ENCODE results near the gene KIF20B. TPM values are rescaled to one million over a fixed set of nuclear protein-coding genes. Genes with fewer than 3 reads are reported as not detected.

Gene KIF20B
- total RNA-seq, 1 donor from 2014 or later = 6.7 TPM

GRCh38 chr10:89702121-89702480 is 711 bp downstream of the KIF20B start:
- no peaks in the 10 kb centered on the region for H3K9me3 ChIP-seq
- peak overlapping the region; percentile 88 for H3K27ac ChIP-seq
- DNase-seq (no peak), ATAC-seq (no peak)
- H3K4me1 ChIP-seq = peaks cover 6% of the 10 kb centered on the region
- H3K4me3 ChIP-seq = peak overlapping the region; percentile 74
- no peaks in the 10 kb centered on the region for H3K36me3 ChIP-seq
- intact Hi-C loops (cut with DNase I) = no loop called here
- no peak for TF ChIP-seq CTCF (IDR thresholded peaks at IDR 0.05)
- no peaks in the 10 kb centered on the region for H3K27me3 ChIP-seq (ENCODE audit: low read depth)

GRCh38 chr10:89705466-89705865 is 4.1 kb downstream of the KIF20B start:
- no peak for TF ChIP-seq CTCF (IDR thresholded peaks at IDR 0.05)
- no peak for ATAC-seq
- H3K4me1 ChIP-seq = peaks cover 6% of the 10 kb centered on the region
- intact Hi-C loops (cut with DNase I) = no loop called here
- no peaks in the 10 kb centered on the region for H3K9me3 ChIP-seq
- H3K36me3 ChIP-seq = no peaks in the 10 kb centered on the region
- no peak for DNase-seq
- no peak overlapping the region for H3K4me3 ChIP-seq
- H3K27me3 ChIP-seq (ENCODE audit: low read depth) = no peaks in the 10 kb centered on the region
- H3K27ac ChIP-seq = no peak overlapping the region

- Histone ChIP-seq H3K9me3 (no peaks in the 10 kb centered on the region), H3K27ac (no peak overlapping the region), H3K4me1 (peaks cover 6% of the 10 kb centered on the region), H3K27me3 (ENCODE audit: low read depth) (no peaks in the 10 kb centered on the region), H3K4me3 (no peak overlapping the region), H3K36me3 (no peaks in the 10 kb centered on the region)
- ATAC-seq (no peak), DNase-seq (no peak)
- intact Hi-C loops (cut with DNase I) = no loop called here
- TF ChIP-seq CTCF (IDR thresholded peaks at IDR 0.05) = no peak
These were observed 4.6 kb downstream of the KIF20B start for GRCh38 chr10:89706011-89706410.

- intact Hi-C loops (cut with DNase I) = no loop called here
- H3K4me1 ChIP-seq = no peaks in the 10 kb centered on the region
- TF ChIP-seq CTCF (IDR thresholded peaks at IDR 0.05) = no peak
- H3K9me3 ChIP-seq = no peaks in the 10 kb centered on the region
- no peak for ATAC-seq
- H3K27me3 ChIP-seq (ENCODE audit: low read depth) = no peaks in the 10 kb centered on the region
- DNase-seq = no peak
- no peaks in the 10 kb centered on the region for H3K36me3 ChIP-seq
- no peak overlapping the region for H3K27ac ChIP-seq
- H3K4me3 ChIP-seq = no peak overlapping the region
These were observed 6.0 kb downstream of the KIF20B start for GRCh38 chr10:89707372-89707771.

- no peak for DNase-seq
- TF ChIP-seq CTCF (IDR thresholded peaks at IDR 0.05) = no peak
- no peak overlapping the region for H3K4me3 ChIP-seq
- ATAC-seq = no peak
- no peaks in the 10 kb centered on the region for H3K36me3 ChIP-seq
- no peak overlapping the region for H3K27ac ChIP-seq
- H3K27me3 ChIP-seq (ENCODE audit: low read depth) = no peaks in the 10 kb centered on the region
- intact Hi-C loops (cut with DNase I) = no loop called here
- H3K4me1 ChIP-seq = no peaks in the 10 kb centered on the region
- no peaks in the 10 kb centered on the region for H3K9me3 ChIP-seq
These were observed 9.4 kb downstream of the KIF20B start for GRCh38 chr10:89710753-89711152.

GRCh38 chr10:89734616-89735015 is 33.2 kb downstream of the KIF20B start:
- no peaks in the 10 kb centered on the region for H3K4me1 ChIP-seq
- no peaks in the 10 kb centered on the region for H3K27me3 ChIP-seq (ENCODE audit: low read depth)
- no peak for TF ChIP-seq CTCF (IDR thresholded peaks at IDR 0.05)
- DNase-seq (no peak), ATAC-seq (no peak)
- intact Hi-C loops (cut with DNase I) = no loop called here
- H3K36me3 ChIP-seq = no peaks in the 10 kb centered on the region
- no peak overlapping the region for H3K4me3 ChIP-seq
- H3K27ac ChIP-seq = no peak overlapping the region
- H3K9me3 ChIP-seq = no peaks in the 10 kb centered on the region

All from lower lobe of right lung (tissue), 2 donors.